ENCODE data around the gene NUP58. TPM values are rescaled to one million over a fixed set of nuclear protein-coding genes. Genes with fewer than 3 reads are reported as not detected.
A peak's percentile ranks its signal among the peaks of the same experiment; 100 is the strongest.

The NUP58 gene
- total RNA-seq, 8 experiments from 2014 or later: 41.6 to 89.5 (median 65.6) TPM

GRCh38 chr13:25371158-25371874, 69.9 kb downstream of the NUP58 start:
- ATAC-seq (replicated peaks in 6 of 8): peak in 5 of 8 experiments; percentile 1 to 12 (median 7)
- Histone ChIP-seq H3K4me3 (peak overlapping the region; percentile 49 to 82 (median 62)), H3K4me1 (replicated peaks in 1 of 2) (peaks cover 0 to 7% of the 10 kb centered on the region in 2 donors), H3K27ac (peak overlapping the region in 1 of 2 donors; percentile 69)
- 37 to 100% (median 79%) methylated on average over 2 to 9 of the region's 20 CpGs; no CpG with 5 or more reads in 1 of the 10 experiments for WGBS, 10 experiments
- in situ Hi-C loops (cut with MboI; ENCODE audit: low pct_unique_long_range_greater_than_20kb in 2 of 9, low sequenced_read_pairs in 9 of 9, unreplicated experiment in 9 of 9): no loop called here

GRCh38 chr13:25371875-25372283, 70.5 kb downstream of the NUP58 start, which contains the start of gene ATP8A2:
TSS of gene ATP8A2 (plus strand) at chr13:25371974. CDS start at chr13:25372213, 239 bp downstream.
- in situ Hi-C loops (cut with MboI; ENCODE audit: low pct_unique_long_range_greater_than_20kb in 2 of 9, low sequenced_read_pairs in 9 of 9, unreplicated experiment in 9 of 9): no loop called here
- peak within 1 kb of the TSS; percentile 49 to 82 (median 62) for H3K4me3 ChIP-seq
- ATAC-seq (replicated peaks in 6 of 8): peak in 7 of 8 experiments; percentile 45 to 80 (median 78)
- peak within 1 kb of the TSS; percentile 63 to 69 for H3K27ac ChIP-seq
- no CpG with 5 or more reads among the region's 58 CpGs for WGBS, 10 experiments
- H3K4me1 ChIP-seq (replicated peaks in 1 of 2): peaks cover 0 to 7% of the 10 kb centered on the region in 2 donors

- in situ Hi-C loops (cut with MboI; ENCODE audit: low pct_unique_long_range_greater_than_20kb in 2 of 9, low sequenced_read_pairs in 9 of 9, unreplicated experiment in 9 of 9): no loop called here
- Histone ChIP-seq H3K4me1 (replicated peaks in 1 of 2) (peaks cover 0 to 7% of the 10 kb centered on the region in 2 donors), H3K4me3 (peak overlapping the region; percentile 49 to 82 (median 62)), H3K27ac (peak overlapping the region; percentile 63 to 69)
- peak; percentile 39 to 84 (median 78) for ATAC-seq (replicated peaks in 6 of 8)
- WGBS, 10 experiments: 70 to 90% (median 86%) methylated on average over 2 to 18 of the region's 82 CpGs; no CpG with 5 or more reads in 5 of the 10 experiments
Measured at GRCh38 chr13:25372284-25373081, 71.1 kb downstream of the NUP58 start.

GRCh38 chr13:25375727-25376358, 74.4 kb downstream of the NUP58 start:
- peak in 1 of 8 experiments; percentile 10 for ATAC-seq (replicated peaks in 6 of 8)
- 0 to 63% (median 40%) methylated on average over 1 to 9 of the region's 9 CpGs; no CpG with 5 or more reads in 1 of the 10 experiments for WGBS, 10 experiments
- H3K27ac ChIP-seq: no peak overlapping the region
- peaks cover 0 to 7% of the 10 kb centered on the region in 2 donors for H3K4me1 ChIP-seq (replicated peaks in 1 of 2)
- H3K4me3 ChIP-seq: no peak overlapping the region
- in situ Hi-C loops (cut with MboI; ENCODE audit: low pct_unique_long_range_greater_than_20kb in 2 of 9, low sequenced_read_pairs in 9 of 9, unreplicated experiment in 9 of 9): no loop called here

GRCh38 chr13:25377244-25377962, 76.0 kb downstream of the NUP58 start:
- H3K4me3 ChIP-seq: no peak overlapping the region
- WGBS, 10 experiments: 11 to 100% (median 93%) methylated on average over 1 to 7 of the region's 7 CpGs; no CpG with 5 or more reads in 2 of the 10 experiments

GRCh38 chr13:25378528-25378927, 77.1 kb downstream of the NUP58 start:
- 21 to 87% (median 62%) methylated on average over 2 to 5 of the region's 5 CpGs for WGBS, 10 experiments
- in situ Hi-C loops (cut with MboI; ENCODE audit: low pct_unique_long_range_greater_than_20kb in 2 of 9, low sequenced_read_pairs in 9 of 9, unreplicated experiment in 9 of 9): no loop called here
- ATAC-seq (replicated peaks in 6 of 8): peak in 2 of 8 experiments; percentile 10
- Histone ChIP-seq H3K4me1 (replicated peaks in 1 of 2) (peaks cover 0 to 3% of the 10 kb centered on the region in 2 donors), H3K27ac (no peak overlapping the region), H3K4me3 (no peak overlapping the region)

More at GRCh38 chr13:25377244-25377962, 76.0 kb downstream of the NUP58 start:
- Histone ChIP-seq H3K4me1 (replicated peaks in 1 of 2) (peaks cover 0 to 7% of the 10 kb centered on the region in 2 donors), H3K27ac (no peak overlapping the region)
- no peak for ATAC-seq (replicated peaks in 6 of 8)
- in situ Hi-C loops (cut with MboI; ENCODE audit: low pct_unique_long_range_greater_than_20kb in 2 of 9, low sequenced_read_pairs in 9 of 9, unreplicated experiment in 9 of 9): no loop called here

- ATAC-seq (replicated peaks in 6 of 8): peak in 3 of 8 experiments; percentile 44 to 48 (median 47)
- Histone ChIP-seq H3K27ac (no peak overlapping the region), H3K4me3 (no peak overlapping the region), H3K4me1 (replicated peaks in 1 of 2) (peaks cover 0 to 3% of the 10 kb centered on the region in 2 donors)
- in situ Hi-C loops (cut with MboI; ENCODE audit: low pct_unique_long_range_greater_than_20kb in 2 of 9, low sequenced_read_pairs in 9 of 9, unreplicated experiment in 9 of 9): no loop called here
- 0 to 40% (median 13%) methylated on average over 1 of the region's 1 CpG; no CpG with 5 or more reads in 2 of the 10 experiments for WGBS, 10 experiments
Measured at GRCh38 chr13:25379011-25379410, 77.6 kb downstream of the NUP58 start.

- in situ Hi-C loops (cut with MboI; ENCODE audit: low pct_unique_long_range_greater_than_20kb in 2 of 9, low sequenced_read_pairs in 9 of 9, unreplicated experiment in 9 of 9): no loop called here
- peak in 1 of 8 experiments; percentile 22 for ATAC-seq (replicated peaks in 6 of 8)
- WGBS, 10 experiments: 0 to 89% (median 75%) methylated on average over 1 to 4 of the region's 4 CpGs; no CpG with 5 or more reads in 1 of the 10 experiments
- no peak overlapping the region for H3K27ac ChIP-seq
- no peak overlapping the region for H3K4me3 ChIP-seq
- peaks cover 0 to 3% of the 10 kb centered on the region in 2 donors for H3K4me1 ChIP-seq (replicated peaks in 1 of 2)
Measured at GRCh38 chr13:25380082-25380481, 78.7 kb downstream of the NUP58 start.

GRCh38 chr13:25380741-25381324, 79.4 kb downstream of the NUP58 start:
- no peak overlapping the region for H3K4me3 ChIP-seq
- H3K4me1 ChIP-seq (replicated peaks in 1 of 2): peaks cover 0 to 3% of the 10 kb centered on the region in 2 donors
- no peak overlapping the region for H3K27ac ChIP-seq
- 17 to 91% (median 83%) methylated on average over 2 to 7 of the region's 7 CpGs; no CpG with 5 or more reads in 1 of the 10 experiments for WGBS, 10 experiments
- ATAC-seq (replicated peaks in 6 of 8): no peak
- in situ Hi-C loops (cut with MboI; ENCODE audit: low pct_unique_long_range_greater_than_20kb in 2 of 9, low sequenced_read_pairs in 9 of 9, unreplicated experiment in 9 of 9): no loop called here

GRCh38 chr13:25384758-25385410, 83.5 kb downstream of the NUP58 start:
- WGBS, 10 experiments: 0 to 46% (median 17%) methylated on average over 1 to 4 of the region's 4 CpGs; no CpG with 5 or more reads in 1 of the 10 experiments
- Histone ChIP-seq H3K4me3 (no peak overlapping the region), H3K27ac (no peak overlapping the region), H3K4me1 (replicated peaks in 1 of 2) (peaks cover 0 to 3% of the 10 kb centered on the region in 2 donors)
- in situ Hi-C loops (cut with MboI; ENCODE audit: low pct_unique_long_range_greater_than_20kb in 2 of 9, low sequenced_read_pairs in 9 of 9, unreplicated experiment in 9 of 9): no loop called here
- ATAC-seq (replicated peaks in 6 of 8): peak in 7 of 8 experiments; percentile 20 to 89 (median 70)

- 17 to 92% (median 64%) methylated on average over 1 to 4 of the region's 4 CpGs; no CpG with 5 or more reads in 3 of the 10 experiments for WGBS, 10 experiments
- H3K4me3 ChIP-seq: no peak overlapping the region
- H3K27ac ChIP-seq: no peak overlapping the region
- in situ Hi-C loops (cut with MboI; ENCODE audit: low pct_unique_long_range_greater_than_20kb in 2 of 9, low sequenced_read_pairs in 9 of 9, unreplicated experiment in 9 of 9): no loop called here
- no peaks in the 10 kb centered on the region for H3K4me1 ChIP-seq (replicated peaks in 1 of 2)
- peak in 3 of 8 experiments; percentile 38 to 71 (median 42) for ATAC-seq (replicated peaks in 6 of 8)
Measured at GRCh38 chr13:25391932-25392331, 90.5 kb downstream of the NUP58 start.
